ENCODE results near the gene LMAN1L. TPM values are rescaled to one million over a fixed set of nuclear protein-coding genes. Genes with fewer than 3 reads are reported as not detected.

The LMAN1L gene
- total and polyA plus RNA-seq, 2 experiments from 2014 or later, result not detected

DNA sequence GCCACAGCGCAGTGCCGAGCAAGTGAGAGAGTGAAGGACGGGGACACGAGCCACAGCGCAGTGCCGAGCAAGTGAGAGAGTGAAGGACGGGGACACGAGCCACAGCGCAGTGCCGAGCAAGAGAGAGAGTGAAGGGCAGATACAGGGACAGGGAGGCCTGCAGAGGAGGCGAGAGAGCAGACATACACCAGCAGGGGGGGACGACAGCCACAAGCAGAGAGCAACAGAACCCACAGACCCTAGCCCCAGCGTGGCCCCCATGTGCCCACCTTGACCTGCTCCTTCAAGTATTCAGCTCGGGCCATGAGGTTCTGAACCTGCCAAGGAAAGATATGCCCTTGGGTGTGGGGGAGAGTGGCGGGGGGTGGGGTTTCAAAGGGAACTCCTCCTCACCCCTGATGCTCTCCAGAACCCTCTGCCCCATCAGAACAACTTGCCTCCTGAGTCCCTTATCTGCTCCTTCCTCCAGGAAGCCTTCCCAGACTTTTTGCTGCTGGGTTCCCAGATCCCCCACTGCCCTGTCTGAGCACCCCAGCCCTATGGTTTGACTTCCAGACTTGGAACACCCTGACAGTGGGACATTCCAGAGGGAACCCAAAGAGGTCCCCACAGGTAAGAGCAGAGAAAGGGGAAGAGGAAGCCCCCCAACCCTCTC is 25.0 kb downstream of the LMAN1L start:
- Histone ChIP-seq H2AFZ (no peak overlapping the region), H3K36me3 (ENCODE audit: low read depth) (no peaks in the 10 kb centered on the region), H3K27me3 (replicated peaks; ENCODE audit: insufficient read depth) (no peaks in the 10 kb centered on the region), H3K27ac (no peak overlapping the region), H3F3A (ENCODE audit: insufficient read depth) (no peaks in the 10 kb centered on the region), H3K9me3 (ENCODE audit: low read depth) (no peaks in the 10 kb centered on the region), H4K20me1 (ENCODE audit: insufficient read depth) (no peaks in the 10 kb centered on the region), H3K4me1 (ENCODE audit: insufficient read depth) (0 out of 2 replicates have a peak, but pooled peaks cover 3% of the 10 kb centered on the region), H3K4me3 (no peak overlapping the region), H3K79me2 (ENCODE audit: insufficient read depth) (no peaks in the 10 kb centered on the region), H3K4me2 (ENCODE audit: unreplicated experiment) (no peak overlapping the region), H3K9me2 (ENCODE audit: insufficient read depth) (no peaks in the 10 kb centered on the region), H3K9ac (no peak overlapping the region)
- whole genome bisulfite sequencing, 2 experiments (ENCODE audit: low coverage in 1 of 2, low lambda C conversion rate in 2 of 2, missing lambda C conversion rate in 2 of 2), result 85 to 89% methylated on average over 14 to 15 of the region's 15 CpGs
- in situ Hi-C loops (cut with MboI), result no loop called here
- DNase-seq, result no peak
- no peak for TF ChIP-seq EZH2phosphoT487 (IDR thresholded peaks at IDR 0.05; ENCODE audit: insufficient read depth, low read depth)
- TF ChIP-seq EZH2 (IDR thresholded peaks at IDR 0.05; ENCODE audit: insufficient read depth, poor library complexity, severe bottlenecking), result no peak

DNA sequence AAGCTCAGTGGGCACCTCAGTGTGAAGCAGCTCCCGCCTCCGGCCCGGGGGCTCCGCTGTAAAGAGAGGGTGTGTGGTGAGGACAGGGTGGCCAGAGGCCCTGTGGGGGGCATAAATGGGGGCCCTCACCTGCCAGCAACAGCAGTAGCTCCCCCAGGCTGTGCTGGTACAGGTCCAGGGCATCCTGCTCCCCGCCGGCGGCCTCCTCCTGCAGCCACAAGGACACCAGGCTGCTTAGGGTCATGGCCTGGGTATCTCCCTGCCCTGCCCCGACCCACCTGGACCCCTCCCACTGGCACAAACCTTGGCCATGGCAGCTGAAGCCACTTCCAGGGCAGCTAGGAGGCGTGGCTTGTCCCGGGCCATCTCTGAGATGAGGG is 25.5 kb downstream of the LMAN1L start:
- DNase-seq, result no peak
- 82 to 83% methylated on average over 6 to 10 of the region's 10 CpGs for WGBS, 2 experiments (ENCODE audit: low coverage in 1 of 2, low lambda C conversion rate in 2 of 2, missing lambda C conversion rate in 2 of 2)

DNA sequence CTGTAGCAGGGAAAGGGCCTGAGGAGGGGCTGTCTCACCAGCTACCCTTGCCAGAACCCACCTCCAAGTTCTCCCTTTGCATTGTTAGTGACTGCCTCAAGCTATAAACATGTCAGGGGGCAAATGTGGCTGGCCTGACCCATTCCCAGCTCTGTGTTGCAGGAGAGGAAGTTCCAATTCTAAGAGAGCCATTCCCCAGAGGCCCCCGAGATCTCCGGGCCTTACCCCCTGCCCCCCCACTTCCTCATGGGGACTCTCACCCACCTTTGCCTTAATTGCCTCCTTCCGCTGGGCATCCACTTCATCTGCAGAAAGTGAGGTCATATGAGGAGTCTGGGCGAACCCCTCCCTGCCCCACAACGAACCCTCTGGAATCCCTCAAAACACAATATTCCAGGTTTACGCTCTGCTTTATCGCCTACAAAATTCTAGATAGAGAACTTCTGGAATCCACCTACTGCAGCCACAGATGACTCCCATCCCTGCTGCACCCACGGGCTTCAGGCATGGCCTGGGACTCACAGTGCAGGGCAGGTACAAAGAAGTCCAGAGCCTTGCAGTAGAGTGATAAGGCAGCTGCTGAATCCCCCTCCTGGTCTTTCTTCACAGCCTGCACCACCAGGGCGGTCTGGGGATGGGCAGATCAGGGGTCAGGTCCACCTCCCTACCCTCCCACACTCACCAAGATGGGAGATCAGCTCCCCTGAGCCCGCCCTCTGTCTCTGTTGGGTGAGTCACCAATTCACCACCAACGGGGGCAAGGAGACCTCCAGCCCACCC is 26.3 kb downstream of the LMAN1L start:
- no peak overlapping the region for H3K9ac ChIP-seq
- H3K79me2 ChIP-seq (ENCODE audit: insufficient read depth), result no peaks in the 10 kb centered on the region
- H3K4me1 ChIP-seq (ENCODE audit: insufficient read depth), result peaks cover 7% of the 10 kb centered on the region; the same call in 1 of the 2 replicates
- H3K9me2 ChIP-seq (ENCODE audit: insufficient read depth), result no peaks in the 10 kb centered on the region
- no peak overlapping the region for H3K4me2 ChIP-seq (ENCODE audit: unreplicated experiment)
- 80 to 85% methylated on average over 11 of the region's 11 CpGs for WGBS, 2 experiments (ENCODE audit: low coverage in 1 of 2, low lambda C conversion rate in 2 of 2, missing lambda C conversion rate in 2 of 2)
- in situ Hi-C loops (cut with MboI), result no loop called here
- TF ChIP-seq EZH2phosphoT487 (IDR thresholded peaks at IDR 0.05; ENCODE audit: insufficient read depth, low read depth) (no peak), EZH2 (IDR thresholded peaks at IDR 0.05; ENCODE audit: insufficient read depth, poor library complexity, severe bottlenecking) (no peak)
- no peaks in the 10 kb centered on the region for H3K9me3 ChIP-seq (ENCODE audit: low read depth)
- H4K20me1 ChIP-seq (ENCODE audit: insufficient read depth), result no peaks in the 10 kb centered on the region
- no peaks in the 10 kb centered on the region for H3K27me3 ChIP-seq (replicated peaks; ENCODE audit: insufficient read depth)
- no peak overlapping the region for H3K4me3 ChIP-seq
- H3K36me3 ChIP-seq (ENCODE audit: low read depth), result no peaks in the 10 kb centered on the region
- no peaks in the 10 kb centered on the region for H3F3A ChIP-seq (ENCODE audit: insufficient read depth)
- DNase-seq, result no peak
- H2AFZ ChIP-seq, result no peak overlapping the region
- H3K27ac ChIP-seq, result no peak overlapping the region

More for the DNA sequence above, 25.5 kb downstream of the LMAN1L start:
- no peaks in the 10 kb centered on the region for H3K36me3 ChIP-seq (ENCODE audit: low read depth)
- no peaks in the 10 kb centered on the region for H4K20me1 ChIP-seq (ENCODE audit: insufficient read depth)
- H3F3A ChIP-seq (ENCODE audit: insufficient read depth), result no peaks in the 10 kb centered on the region
- in situ Hi-C loops (cut with MboI), result no loop called here
- H3K4me2 ChIP-seq (ENCODE audit: unreplicated experiment), result no peak overlapping the region
- no peaks in the 10 kb centered on the region for H3K9me2 ChIP-seq (ENCODE audit: insufficient read depth)
- H3K79me2 ChIP-seq (ENCODE audit: insufficient read depth), result no peaks in the 10 kb centered on the region
- no peak overlapping the region for H3K9ac ChIP-seq
- H3K9me3 ChIP-seq (ENCODE audit: low read depth), result no peaks in the 10 kb centered on the region
- no peak for TF ChIP-seq EZH2 (IDR thresholded peaks at IDR 0.05; ENCODE audit: insufficient read depth, poor library complexity, severe bottlenecking)
- TF ChIP-seq EZH2phosphoT487 (IDR thresholded peaks at IDR 0.05; ENCODE audit: insufficient read depth, low read depth), result no peak
- 0 out of 2 replicates have a peak, but pooled peaks cover 3% of the 10 kb centered on the region for H3K4me1 ChIP-seq (ENCODE audit: insufficient read depth)
- H2AFZ ChIP-seq, result no peak overlapping the region
- H3K4me3 ChIP-seq, result no peak overlapping the region
- no peaks in the 10 kb centered on the region for H3K27me3 ChIP-seq (replicated peaks; ENCODE audit: insufficient read depth)
- no peak overlapping the region for H3K27ac ChIP-seq

DNA sequence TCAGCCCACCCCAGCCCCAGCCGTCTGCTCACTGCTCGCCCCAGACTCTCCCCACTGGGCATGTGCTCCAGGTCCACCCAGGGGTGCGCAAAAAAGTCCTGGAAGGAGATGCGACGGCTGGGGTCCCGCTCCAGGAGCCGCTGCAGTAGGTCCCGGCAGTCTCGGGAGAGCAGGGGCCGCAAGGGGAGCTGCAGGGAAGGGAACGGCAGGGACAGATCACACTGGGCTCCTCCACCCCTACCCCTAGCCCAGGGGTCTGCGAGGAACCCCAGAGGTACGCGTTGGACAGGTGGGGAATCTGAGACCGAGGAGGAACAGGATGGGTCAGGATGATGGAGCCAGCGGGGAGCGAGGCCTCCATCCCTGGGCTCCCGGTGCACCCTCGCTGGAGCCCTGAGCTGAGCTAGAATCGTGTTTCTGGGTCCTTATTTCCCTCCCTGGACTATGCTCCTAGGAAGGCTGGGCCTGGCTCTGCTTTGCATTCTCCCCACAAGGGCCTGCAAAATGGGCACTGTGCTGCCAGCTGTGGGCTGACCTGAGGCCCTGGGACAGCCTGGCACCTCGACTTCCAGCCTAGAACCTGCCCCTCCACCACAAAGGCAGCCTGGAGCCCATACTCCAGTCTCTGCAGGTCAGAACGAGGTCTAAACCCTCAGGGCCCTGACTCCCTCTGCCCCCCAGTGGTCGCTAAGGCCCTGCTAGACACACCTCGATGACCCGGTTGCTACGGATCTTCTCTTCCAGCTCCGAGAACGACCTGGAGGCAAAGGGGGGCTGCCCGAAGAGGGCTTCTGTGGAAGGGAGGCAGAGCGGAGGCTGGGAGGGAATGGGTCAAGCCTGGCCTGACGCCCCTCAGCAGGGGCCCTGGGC is 27.1 kb downstream of the LMAN1L start:
- peaks cover 7% of the 10 kb centered on the region; the same call in 1 of the 2 replicates for H3K4me1 ChIP-seq (ENCODE audit: insufficient read depth)
- H3K9ac ChIP-seq, result no peak overlapping the region
- no peaks in the 10 kb centered on the region for H3K36me3 ChIP-seq (ENCODE audit: low read depth)
- no peak overlapping the region for H3K4me3 ChIP-seq
- no peak overlapping the region for H3K27ac ChIP-seq
- 87 to 91% methylated on average over 31 of the region's 31 CpGs for WGBS, 2 experiments (ENCODE audit: low coverage in 1 of 2, low lambda C conversion rate in 2 of 2, missing lambda C conversion rate in 2 of 2)
- no peaks in the 10 kb centered on the region for H3F3A ChIP-seq (ENCODE audit: insufficient read depth)
- no peaks in the 10 kb centered on the region for H3K79me2 ChIP-seq (ENCODE audit: insufficient read depth)
- TF ChIP-seq EZH2phosphoT487 (IDR thresholded peaks at IDR 0.05; ENCODE audit: insufficient read depth, low read depth), result no peak
- no peak for TF ChIP-seq EZH2 (IDR thresholded peaks at IDR 0.05; ENCODE audit: insufficient read depth, poor library complexity, severe bottlenecking)
- no peak overlapping the region for H2AFZ ChIP-seq
- H4K20me1 ChIP-seq (ENCODE audit: insufficient read depth), result no peaks in the 10 kb centered on the region
- no peaks in the 10 kb centered on the region for H3K9me2 ChIP-seq (ENCODE audit: insufficient read depth)
- H3K4me2 ChIP-seq (ENCODE audit: unreplicated experiment), result no peak overlapping the region
- no peak for DNase-seq
- H3K27me3 ChIP-seq (replicated peaks; ENCODE audit: insufficient read depth), result no peaks in the 10 kb centered on the region
- in situ Hi-C loops (cut with MboI), result no loop called here
- H3K9me3 ChIP-seq (ENCODE audit: low read depth), result no peaks in the 10 kb centered on the region

Measured in GM23248 (cell line).